SK-N-SH treated with all-trans-retinoic acid at 6 μM for 48 hours (cell line): ENCODE measurements around the gene MAP7D1.

Experiments
- ATAC-seq: fragments of 200-7000 bp; cut with Tn5 transposase; 3 replicates; pipeline ENCODE4 v1.9.1; 2020; ENCODE audit warnings: mild to moderate bottlenecking, moderate library complexity
- ARNTL ChIP-seq: fragments of 450-650 bp; formaldehyde crosslinking; IDR thresholded peaks from 2 replicates; pipeline ENCODE4 v1.5.0; 2020; ENCODE audit warnings: low read depth, mild to moderate bottlenecking, moderate library complexity, borderline replicate concordance
- BACH2 ChIP-seq: fragments of 250-450 bp; sonication (Bioruptor Pico); IDR thresholded peaks from 2 replicates; pipeline ENCODE4 v1.9.0; 2021; ENCODE audit warnings: mild to moderate bottlenecking, borderline replicate concordance
- CREB5 ChIP-seq: fragments of 250-450 bp; sonication (Bioruptor Pico); IDR thresholded peaks from 2 replicates; pipeline ENCODE4 v1.5.1; 2020; ENCODE audit warnings: low read depth, mild to moderate bottlenecking, moderate library complexity
- CSDC2 ChIP-seq: fragments of 250-450 bp; sonication (Bioruptor Pico); IDR thresholded peaks from 2 replicates; pipeline ENCODE4 v1.5.0; 2020; ENCODE audit warnings: mild to moderate bottlenecking, moderate library complexity
- CSRNP3 ChIP-seq: fragments of 250-450 bp; sonication (Bioruptor Pico); IDR thresholded peaks from 2 replicates; pipeline ENCODE4 v1.5.1; 2021; ENCODE audit warnings: mild to moderate bottlenecking, moderate library complexity
- ESRRG ChIP-seq: fragments of 250-450 bp; sonication (Bioruptor Pico); IDR thresholded peaks from 2 replicates; pipeline ENCODE4 v1.6.1; 2021; ENCODE audit warnings: mild to moderate bottlenecking
- GLIS3 ChIP-seq: fragments of 250-450 bp; sonication (Bioruptor Pico); IDR thresholded peaks from 2 replicates; pipeline ENCODE4 v1.5.0; 2020; ENCODE audit warnings: mild to moderate bottlenecking, moderate library complexity
- ISL1 ChIP-seq: fragments of 250-450 bp; sonication (Bioruptor Pico); IDR thresholded peaks from 2 replicates; pipeline ENCODE4 v2.1.2; 2022; ENCODE audit warnings: mild to moderate bottlenecking, moderate library complexity
- OSR1 ChIP-seq: fragments of 250-450 bp; sonication (Bioruptor Pico); IDR thresholded peaks from 2 replicates; pipeline ENCODE4 v1.8.0; 2022; ENCODE audit warnings: moderate library complexity, mild to moderate bottlenecking, inconsistent platforms
- PATZ1 ChIP-seq: fragments of 250-450 bp; sonication (Bioruptor Pico); IDR thresholded peaks from 2 replicates; pipeline ENCODE4 v1.8.0; 2020; ENCODE audit warnings: mild to moderate bottlenecking, moderate library complexity, borderline replicate concordance
- POU6F1 ChIP-seq: fragments of 250-450 bp; sonication (Bioruptor Pico); IDR thresholded peaks from 2 replicates; pipeline ENCODE4 v1.8.0; 2021; ENCODE audit warnings: low read depth, mild to moderate bottlenecking, moderate library complexity, borderline replicate concordance
- PPARA ChIP-seq: fragments of 250-450 bp; sonication (Bioruptor Pico); IDR thresholded peaks from 2 replicates; pipeline ENCODE4 v1.5.0; 2020; ENCODE audit warnings: mild to moderate bottlenecking, borderline replicate concordance
- RARB ChIP-seq: fragments of 250-450 bp; sonication (Bioruptor Pico); IDR thresholded peaks from 2 replicates; pipeline ENCODE4 v1.8.0; 2021; ENCODE audit warnings: mild to moderate bottlenecking, moderate library complexity
- SNAI2 ChIP-seq: fragments of 250-450 bp; sonication (Bioruptor Pico); IDR thresholded peaks from 2 replicates; pipeline ENCODE4 v1.5.0; 2020; ENCODE audit warnings: mild to moderate bottlenecking, moderate library complexity
- TCF4 ChIP-seq: fragments of 250-450 bp; sonication (Bioruptor Pico); IDR thresholded peaks from 2 replicates; pipeline ENCODE4 v1.8.0; 2021; ENCODE audit warnings: mild to moderate bottlenecking, moderate library complexity, borderline replicate concordance
- TOX ChIP-seq: fragments of 250-450 bp; sonication (Bioruptor Pico); IDR thresholded peaks from 2 replicates; pipeline ENCODE4 v1.8.0; 2021; ENCODE audit warnings: mild to moderate bottlenecking, moderate library complexity, borderline replicate concordance
- ZC3H10 ChIP-seq: fragments of 250-450 bp; sonication (Bioruptor Pico); IDR thresholded peaks from 2 replicates; pipeline ENCODE4 v1.5.1; 2021; ENCODE audit warnings: mild to moderate bottlenecking, moderate library complexity
- ZFP30 ChIP-seq: fragments of 450-650 bp; formaldehyde crosslinking; IDR thresholded peaks from 2 replicates; pipeline ENCODE4 v1.5.0; 2022; ENCODE audit warnings: mild to moderate bottlenecking, moderate library complexity
- ZNF565 ChIP-seq: fragments of 450-650 bp; formaldehyde crosslinking; conservative IDR thresholded peaks from 2 replicates; pipeline ENCODE4 v1.5.0; 2020; ENCODE audit warnings: low read depth, mild to moderate bottlenecking, moderate library complexity
- ZNF70 ChIP-seq: fragments of 450-650 bp; formaldehyde crosslinking; IDR thresholded peaks from 2 replicates; pipeline ENCODE4 v1.5.0; 2020; ENCODE audit warnings: mild to moderate bottlenecking, moderate library complexity
- ZNF8 ChIP-seq: fragments of 450-650 bp; formaldehyde crosslinking; IDR thresholded peaks from 2 replicates; pipeline ENCODE4 v1.5.0; 2020; ENCODE audit warnings: mild to moderate bottlenecking, moderate library complexity

MAP7D1 gene

GRCh38 chr1:36122062-36123030 lies 33.6 kb upstream of the MAP7D1 start:
- ATAC-seq, result no peak
- TF ChIP-seq CSRNP3 (CRISPR knock-in tag) (no peak), ARNTL (CRISPR knock-in tag) (no peak), TCF4 (CRISPR knock-in tag) (no peak), CREB5 (CRISPR knock-in tag) (no peak), ZNF565 (CRISPR knock-in tag) (no peak), ISL1 (CRISPR knock-in tag) (no peak), BACH2 (CRISPR knock-in tag) (no peak), ESRRG (CRISPR knock-in tag) (no peak), SNAI2 (CRISPR knock-in tag) (no peak), RARB (no peak), GLIS3 (CRISPR knock-in tag) (no peak), ZNF8 (CRISPR knock-in tag) (no peak), CSDC2 (CRISPR knock-in tag) (no peak)
- TF ChIP-seq, all 23 proteins: peak for 0

GRCh38 chr1:36123356-36123755 lies 32.6 kb upstream of the MAP7D1 start:
- TF ChIP-seq ZNF565 (CRISPR knock-in tag) (no peak), ARNTL (CRISPR knock-in tag) (no peak), ZNF70 (no peak), PATZ1 (CRISPR knock-in tag) (no peak), CSRNP3 (CRISPR knock-in tag) (no peak), CREB5 (CRISPR knock-in tag) (no peak), ESRRG (CRISPR knock-in tag) (no peak), ISL1 (CRISPR knock-in tag) (no peak), SNAI2 (CRISPR knock-in tag) (no peak), PPARA (CRISPR knock-in tag) (no peak), ZFP30 (CRISPR knock-in tag) (no peak), TCF4 (CRISPR knock-in tag) (no peak), OSR1 (no peak), ZC3H10 (CRISPR knock-in tag) (no peak), ZNF8 (CRISPR knock-in tag) (no peak)
- ATAC-seq, result no peak

- no peak for ATAC-seq
- TF ChIP-seq POU6F1 (no peak), CREB5 (CRISPR knock-in tag) (no peak), ZNF70 (no peak), TOX (CRISPR knock-in tag) (no peak), RARB (no peak), ARNTL (CRISPR knock-in tag) (no peak)
These were observed 31.4 kb upstream of the MAP7D1 start for GRCh38 chr1:36124404-36125128.
